ENCODE data around the gene SMARCAL1. TPM values are rescaled to one million over a fixed set of nuclear protein-coding genes. Genes with fewer than 3 reads are reported as not detected.

The SMARCAL1 gene
- total RNA-seq, 1 experiment from 2014 or later: 26.4 TPM

DNA sequence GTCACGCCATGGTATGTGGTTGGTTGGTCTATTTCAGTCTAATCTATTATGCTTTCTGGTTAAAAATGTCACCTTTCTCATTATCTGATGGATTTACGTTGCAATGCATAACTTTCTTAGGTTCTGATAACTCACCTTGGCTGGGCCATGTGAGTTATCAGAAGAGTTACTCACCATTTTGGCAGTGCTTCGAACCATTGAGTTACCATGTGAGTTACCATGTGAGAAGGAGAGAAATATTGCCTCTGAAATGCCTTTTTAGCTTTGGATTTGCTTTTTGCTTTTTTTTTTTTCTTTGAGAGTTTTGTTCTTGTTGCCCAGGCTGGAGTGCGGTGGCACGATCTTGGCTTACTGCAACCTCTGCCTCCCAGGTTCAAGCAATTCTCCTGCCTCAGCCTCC lies 1.6 kb downstream of the SMARCAL1 start:
- no peak for ATAC-seq
- Histone ChIP-seq H3K27me3 (ENCODE audit: control insufficient read depth, insufficient read depth, low read length) (no peaks in the 10 kb centered on the region), H3K36me3 (ENCODE audit: control insufficient read depth, insufficient read depth, low read length) (no peaks in the 10 kb centered on the region; the same call in 1 of the 2 replicates), H3K9me3 (ENCODE audit: control insufficient read depth, insufficient read depth, low read depth, low read length) (no peaks in the 10 kb centered on the region), H3K4me3 (ENCODE audit: low read depth in 2 of 2, low read length in 2 of 2) (no peak overlapping the region), H3K4me1 (ENCODE audit: control insufficient read depth, insufficient read depth, low read length) (peaks cover 4% of the 10 kb centered on the region; the same call in 1 of the 2 replicates), H3K27ac (ENCODE audit: low read length) (no peak overlapping the region)
- in situ Hi-C loops (cut with HindIII; ENCODE audit: low pct_unique_long_range_greater_than_20kb, low sequenced_read_pairs): no loop called here
- BruUV-seq (replicated peaks): no TSS peak
- intact Hi-C loops (cut with micrococcal nuclease; ENCODE audit: unreplicated experiment): no loop called here
- DNase-seq (ENCODE audit: low read depth, low spot score): no peak
- ChIA-PET POLR2A (no interaction called here), CTCF (no interaction called here)
- TF ChIP-seq SIN3A (IDR thresholded peaks at IDR 0.05; ENCODE audit: borderline replicate concordance, insufficient read depth, low read depth, low read length): no peak
- no peak for TF ChIP-seq TCF7L2 (IDR thresholded peaks at IDR 0.05; ENCODE audit: low read depth, low read length)
- no peak for TF ChIP-seq POLR2AphosphoS5 (IDR thresholded peaks at IDR 0.05; ENCODE audit: low read depth, low read length)
- TF ChIP-seq, protein P1, sequence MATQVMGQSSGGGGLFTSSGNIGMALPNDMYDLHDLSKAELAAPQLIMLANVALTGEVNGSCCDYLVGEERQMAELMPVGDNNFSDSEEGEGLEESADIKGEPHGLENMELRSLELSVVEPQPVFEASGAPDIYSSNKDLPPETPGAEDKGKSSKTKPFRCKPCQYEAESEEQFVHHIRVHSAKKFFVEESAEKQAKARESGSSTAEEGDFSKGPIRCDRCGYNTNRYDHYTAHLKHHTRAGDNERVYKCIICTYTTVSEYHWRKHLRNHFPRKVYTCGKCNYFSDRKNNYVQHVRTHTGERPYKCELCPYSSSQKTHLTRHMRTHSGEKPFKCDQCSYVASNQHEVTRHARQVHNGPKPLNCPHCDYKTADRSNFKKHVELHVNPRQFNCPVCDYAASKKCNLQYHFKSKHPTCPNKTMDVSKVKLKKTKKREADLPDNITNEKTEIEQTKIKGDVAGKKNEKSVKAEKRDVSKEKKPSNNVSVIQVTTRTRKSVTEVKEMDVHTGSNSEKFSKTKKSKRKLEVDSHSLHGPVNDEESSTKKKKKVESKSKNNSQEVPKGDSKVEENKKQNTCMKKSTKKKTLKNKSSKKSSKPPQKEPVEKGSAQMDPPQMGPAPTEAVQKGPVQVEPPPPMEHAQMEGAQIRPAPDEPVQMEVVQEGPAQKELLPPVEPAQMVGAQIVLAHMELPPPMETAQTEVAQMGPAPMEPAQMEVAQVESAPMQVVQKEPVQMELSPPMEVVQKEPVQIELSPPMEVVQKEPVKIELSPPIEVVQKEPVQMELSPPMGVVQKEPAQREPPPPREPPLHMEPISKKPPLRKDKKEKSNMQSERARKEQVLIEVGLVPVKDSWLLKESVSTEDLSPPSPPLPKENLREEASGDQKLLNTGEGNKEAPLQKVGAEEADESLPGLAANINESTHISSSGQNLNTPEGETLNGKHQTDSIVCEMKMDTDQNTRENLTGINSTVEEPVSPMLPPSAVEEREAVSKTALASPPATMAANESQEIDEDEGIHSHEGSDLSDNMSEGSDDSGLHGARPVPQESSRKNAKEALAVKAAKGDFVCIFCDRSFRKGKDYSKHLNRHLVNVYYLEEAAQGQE (IDR thresholded peaks at IDR 0.05; ENCODE audit: insufficient read depth in 1 of 2, low read depth in 2 of 2, low read length in 1 of 2): no peak
- TF ChIP-seq, protein P2, sequence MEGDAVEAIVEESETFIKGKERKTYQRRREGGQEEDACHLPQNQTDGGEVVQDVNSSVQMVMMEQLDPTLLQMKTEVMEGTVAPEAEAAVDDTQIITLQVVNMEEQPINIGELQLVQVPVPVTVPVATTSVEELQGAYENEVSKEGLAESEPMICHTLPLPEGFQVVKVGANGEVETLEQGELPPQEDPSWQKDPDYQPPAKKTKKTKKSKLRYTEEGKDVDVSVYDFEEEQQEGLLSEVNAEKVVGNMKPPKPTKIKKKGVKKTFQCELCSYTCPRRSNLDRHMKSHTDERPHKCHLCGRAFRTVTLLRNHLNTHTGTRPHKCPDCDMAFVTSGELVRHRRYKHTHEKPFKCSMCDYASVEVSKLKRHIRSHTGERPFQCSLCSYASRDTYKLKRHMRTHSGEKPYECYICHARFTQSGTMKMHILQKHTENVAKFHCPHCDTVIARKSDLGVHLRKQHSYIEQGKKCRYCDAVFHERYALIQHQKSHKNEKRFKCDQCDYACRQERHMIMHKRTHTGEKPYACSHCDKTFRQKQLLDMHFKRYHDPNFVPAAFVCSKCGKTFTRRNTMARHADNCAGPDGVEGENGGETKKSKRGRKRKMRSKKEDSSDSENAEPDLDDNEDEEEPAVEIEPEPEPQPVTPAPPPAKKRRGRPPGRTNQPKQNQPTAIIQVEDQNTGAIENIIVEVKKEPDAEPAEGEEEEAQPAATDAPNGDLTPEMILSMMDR (IDR thresholded peaks at IDR 0.05): no peak

DNA sequence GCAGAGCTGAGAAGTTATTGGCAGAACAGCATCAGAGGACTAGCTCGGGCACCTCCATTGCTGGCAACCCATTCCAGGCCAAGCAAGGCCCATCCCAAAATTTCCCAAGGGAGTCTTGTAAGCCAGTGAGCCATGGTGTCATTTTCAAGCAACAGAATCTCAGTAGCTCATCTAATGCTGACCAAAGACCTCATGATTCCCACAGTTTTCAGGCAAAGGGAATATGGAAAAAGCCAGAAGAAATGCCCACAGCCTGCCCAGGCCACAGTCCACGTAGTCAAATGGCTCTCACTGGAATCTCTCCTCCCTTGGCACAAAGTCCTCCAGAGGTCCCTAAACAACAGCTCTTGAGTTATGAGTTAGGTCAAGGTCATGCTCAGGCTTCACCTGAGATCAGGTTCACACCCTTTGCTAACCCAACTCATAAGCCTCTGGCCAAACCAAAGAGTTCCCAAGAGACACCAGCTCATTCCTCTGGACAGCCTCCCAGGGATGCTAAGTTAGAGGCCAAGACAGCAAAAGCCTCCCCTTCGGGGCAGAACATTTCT lies 2.6 kb downstream of the SMARCAL1 start:
- ChIA-PET POLR2A (interaction anchor here (0.6 kb wide), 1 partner anchor 81 kb away, joined by 4 read pairs; no protein-coding TSS in a partner anchor), CTCF (no interaction called here)
- DNase-seq (ENCODE audit: low read depth, low spot score) (no peak), ATAC-seq (no peak)
- Histone ChIP-seq H3K4me1 (ENCODE audit: control insufficient read depth, insufficient read depth, low read length) (peaks cover 4% of the 10 kb centered on the region; the same call in 1 of the 2 replicates), H3K4me3 (ENCODE audit: low read depth in 2 of 2, low read length in 2 of 2) (no peak overlapping the region), H3K27ac (ENCODE audit: low read length) (no peak overlapping the region), H3K36me3 (ENCODE audit: control insufficient read depth, insufficient read depth, low read length) (no peaks in the 10 kb centered on the region; the same call in 1 of the 2 replicates), H3K9me3 (ENCODE audit: control insufficient read depth, insufficient read depth, low read depth, low read length) (no peaks in the 10 kb centered on the region), H3K27me3 (ENCODE audit: control insufficient read depth, insufficient read depth, low read length) (no peaks in the 10 kb centered on the region)
- intact Hi-C loops (cut with micrococcal nuclease; ENCODE audit: unreplicated experiment): no loop called here
- TF ChIP-seq TCF7L2 (IDR thresholded peaks at IDR 0.05; ENCODE audit: low read depth, low read length) (no peak), SIN3A (IDR thresholded peaks at IDR 0.05; ENCODE audit: borderline replicate concordance, insufficient read depth, low read depth, low read length) (no peak), POLR2AphosphoS5 (IDR thresholded peaks at IDR 0.05; ENCODE audit: low read depth, low read length) (no peak)
- TF ChIP-seq, protein P2 (IDR thresholded peaks at IDR 0.05): no peak
- BruUV-seq (replicated peaks): no TSS peak
- in situ Hi-C loops (cut with HindIII; ENCODE audit: low pct_unique_long_range_greater_than_20kb, low sequenced_read_pairs): no loop called here
